Breast epithelium (tissue), 3 donors: ENCODE data around the gene TMCO5A.

Experiments
- POLR2A ChIP-seq: fragments of 450-650 bp; IDR thresholded peaks from one replicate; pipeline ENCODE4 v1.6.1; 2016; ENCODE audit warnings: antibody characterized with exemption, mild to moderate bottlenecking, moderate library complexity
- TF ChIP-seq, protein P1 (sequence below), 3 donors: fragments of 450-650 bp; IDR thresholded peaks; one replicate each; pipeline ENCODE4 v1.5.1; 2016 to 2017; ENCODE audit warnings: antibody characterized with exemption in 3 of 3, mild to moderate bottlenecking in 3 of 3, moderate library complexity in 3 of 3

DNA sequence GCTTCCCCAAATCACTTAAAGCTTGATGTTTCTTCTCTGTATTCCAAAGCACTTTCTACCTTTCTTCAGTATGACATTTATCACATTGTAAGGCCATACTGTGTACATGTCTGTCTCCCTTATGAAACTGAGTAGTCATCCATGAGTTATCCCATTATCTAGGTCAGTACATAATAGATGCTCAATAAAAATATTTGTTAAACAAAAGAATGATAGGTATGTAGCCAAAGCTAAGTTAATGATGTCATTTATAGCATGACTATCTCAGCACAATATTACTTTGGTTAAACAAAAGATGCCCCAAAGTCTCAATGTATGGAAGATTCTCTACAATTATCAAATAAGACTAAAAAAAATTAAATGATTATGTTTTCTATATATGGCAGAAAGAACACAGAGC, 3.1 kb upstream of the TMCO5A start:
- TF ChIP-seq POLR2A: no peak
- TF ChIP-seq, protein P1, sequence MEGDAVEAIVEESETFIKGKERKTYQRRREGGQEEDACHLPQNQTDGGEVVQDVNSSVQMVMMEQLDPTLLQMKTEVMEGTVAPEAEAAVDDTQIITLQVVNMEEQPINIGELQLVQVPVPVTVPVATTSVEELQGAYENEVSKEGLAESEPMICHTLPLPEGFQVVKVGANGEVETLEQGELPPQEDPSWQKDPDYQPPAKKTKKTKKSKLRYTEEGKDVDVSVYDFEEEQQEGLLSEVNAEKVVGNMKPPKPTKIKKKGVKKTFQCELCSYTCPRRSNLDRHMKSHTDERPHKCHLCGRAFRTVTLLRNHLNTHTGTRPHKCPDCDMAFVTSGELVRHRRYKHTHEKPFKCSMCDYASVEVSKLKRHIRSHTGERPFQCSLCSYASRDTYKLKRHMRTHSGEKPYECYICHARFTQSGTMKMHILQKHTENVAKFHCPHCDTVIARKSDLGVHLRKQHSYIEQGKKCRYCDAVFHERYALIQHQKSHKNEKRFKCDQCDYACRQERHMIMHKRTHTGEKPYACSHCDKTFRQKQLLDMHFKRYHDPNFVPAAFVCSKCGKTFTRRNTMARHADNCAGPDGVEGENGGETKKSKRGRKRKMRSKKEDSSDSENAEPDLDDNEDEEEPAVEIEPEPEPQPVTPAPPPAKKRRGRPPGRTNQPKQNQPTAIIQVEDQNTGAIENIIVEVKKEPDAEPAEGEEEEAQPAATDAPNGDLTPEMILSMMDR (IDR thresholded peaks at IDR 0.05): no peak
